ENCODE results near the gene GUCY1A2.

GUCY1A2 gene

DNA sequence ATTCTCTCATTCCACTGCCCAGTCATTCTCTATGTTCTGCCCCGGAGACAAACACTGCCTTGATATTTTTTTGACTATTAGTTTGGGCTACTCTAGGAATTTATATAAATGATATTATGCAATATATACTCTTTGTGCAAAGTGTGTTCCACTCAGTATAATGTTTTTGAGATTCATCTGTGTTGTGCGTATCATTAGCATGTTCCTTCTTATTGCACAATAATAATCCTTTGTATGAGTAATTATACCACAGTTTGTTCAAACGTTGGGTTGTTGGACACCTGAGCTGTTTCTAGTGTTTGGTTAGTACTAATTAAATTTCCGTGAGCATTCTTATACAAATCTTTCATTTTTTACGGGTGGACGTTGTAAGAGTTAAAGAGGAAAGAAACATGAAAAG, 390.6 kb downstream of the GUCY1A2 start:
- no peaks in the 10 kb centered on the region for H3K36me3 ChIP-seq
- H3K4me1 ChIP-seq: no peaks in the 10 kb centered on the region
- no peaks in the 10 kb centered on the region for H3K9me3 ChIP-seq
- TF ChIP-seq, protein P1, sequence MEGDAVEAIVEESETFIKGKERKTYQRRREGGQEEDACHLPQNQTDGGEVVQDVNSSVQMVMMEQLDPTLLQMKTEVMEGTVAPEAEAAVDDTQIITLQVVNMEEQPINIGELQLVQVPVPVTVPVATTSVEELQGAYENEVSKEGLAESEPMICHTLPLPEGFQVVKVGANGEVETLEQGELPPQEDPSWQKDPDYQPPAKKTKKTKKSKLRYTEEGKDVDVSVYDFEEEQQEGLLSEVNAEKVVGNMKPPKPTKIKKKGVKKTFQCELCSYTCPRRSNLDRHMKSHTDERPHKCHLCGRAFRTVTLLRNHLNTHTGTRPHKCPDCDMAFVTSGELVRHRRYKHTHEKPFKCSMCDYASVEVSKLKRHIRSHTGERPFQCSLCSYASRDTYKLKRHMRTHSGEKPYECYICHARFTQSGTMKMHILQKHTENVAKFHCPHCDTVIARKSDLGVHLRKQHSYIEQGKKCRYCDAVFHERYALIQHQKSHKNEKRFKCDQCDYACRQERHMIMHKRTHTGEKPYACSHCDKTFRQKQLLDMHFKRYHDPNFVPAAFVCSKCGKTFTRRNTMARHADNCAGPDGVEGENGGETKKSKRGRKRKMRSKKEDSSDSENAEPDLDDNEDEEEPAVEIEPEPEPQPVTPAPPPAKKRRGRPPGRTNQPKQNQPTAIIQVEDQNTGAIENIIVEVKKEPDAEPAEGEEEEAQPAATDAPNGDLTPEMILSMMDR (IDR thresholded peaks at IDR 0.05; ENCODE audit: low read depth, low read length): no peak
- no peaks in the 10 kb centered on the region for H3K27me3 ChIP-seq
- DNase-seq: no peak
- no peak overlapping the region for H3K4me3 ChIP-seq (ENCODE audit: low read depth, low read length)

DNA sequence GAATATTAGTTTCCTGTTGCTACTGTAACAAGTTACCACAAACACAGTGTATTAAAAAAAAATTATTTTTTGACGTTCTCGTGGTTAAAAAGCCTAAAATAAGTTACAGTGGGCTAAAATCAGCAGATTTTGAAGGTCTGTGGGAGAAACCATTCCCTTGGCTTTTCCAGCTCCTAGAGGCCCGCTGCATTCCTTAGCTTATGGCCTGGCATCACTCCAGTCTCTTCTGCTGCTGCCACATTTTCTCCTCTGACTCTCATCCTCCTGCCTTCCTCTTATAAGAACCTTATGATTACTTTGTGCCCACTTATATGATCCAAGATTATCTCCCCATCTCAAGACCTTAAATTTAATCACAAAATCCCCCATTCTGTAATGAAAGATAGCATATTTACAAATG, 392.7 kb downstream of the GUCY1A2 start:
- Histone ChIP-seq H3K4me3 (ENCODE audit: low read depth, low read length) (no peak overlapping the region), H3K9me3 (no peaks in the 10 kb centered on the region), H3K4me1 (no peaks in the 10 kb centered on the region), H3K27me3 (no peaks in the 10 kb centered on the region), H3K36me3 (no peaks in the 10 kb centered on the region)
- TF ChIP-seq, protein P1 (IDR thresholded peaks at IDR 0.05; ENCODE audit: low read depth, low read length): no peak
- DNase-seq: no peak

DNA sequence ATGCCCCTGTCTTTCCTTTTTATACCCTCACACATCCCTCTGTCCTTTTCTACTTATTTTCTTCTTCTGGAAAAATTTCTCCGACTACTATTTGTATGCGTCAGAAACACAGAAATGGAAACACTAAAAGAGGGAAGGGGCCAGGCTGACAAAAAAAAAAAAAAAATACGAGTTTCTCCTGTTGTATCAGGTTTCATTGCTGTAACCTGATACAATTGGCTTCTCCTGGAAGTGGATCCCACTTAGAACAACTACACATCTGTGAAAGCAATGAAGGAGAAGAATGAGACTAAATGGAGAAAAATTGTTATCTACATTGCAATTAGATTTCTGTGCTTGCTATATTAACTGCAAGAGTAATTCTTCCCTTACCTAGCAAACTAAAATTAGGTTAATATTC, 393.9 kb downstream of the GUCY1A2 start:
- DNase-seq: no peak
- Histone ChIP-seq H3K4me3 (ENCODE audit: low read depth, low read length) (no peak overlapping the region), H3K9me3 (no peaks in the 10 kb centered on the region), H3K27me3 (no peaks in the 10 kb centered on the region), H3K36me3 (no peaks in the 10 kb centered on the region), H3K4me1 (no peaks in the 10 kb centered on the region)
- TF ChIP-seq, protein P1 (IDR thresholded peaks at IDR 0.05; ENCODE audit: low read depth, low read length): no peak

Data from BE2C (cell line).